NT2/D1 (cell line): Measurements from ENCODE around the gene GPR135.

Experiments
- DNase-seq: peaks from one replicate; pipeline ENCODE4 v3.0.0-alpha.2; 2011; ENCODE audit warnings: low read depth, low spot score
- H3K27me3 ChIP-seq: 2 replicates; pipeline ENCODE4 v1.6.0; 2011; ENCODE audit warnings: mild to moderate bottlenecking; ENCODE audit not compliant: insufficient read length, insufficient read depth
- H3K36me3 ChIP-seq: 2 replicates; pipeline ENCODE4 v1.6.1; 2011; ENCODE audit warnings: mild to moderate bottlenecking, low read length, mixed read lengths; ENCODE audit not compliant: insufficient read depth, insufficient read length
- H3K4me1 ChIP-seq: 2 replicates; pipeline ENCODE4 v1.5.1; 2011; ENCODE audit not compliant: insufficient read depth, insufficient read length
- H3K4me3 ChIP-seq: 2 replicates; pipeline ENCODE4 v1.5.1; 2011; ENCODE audit warnings: low read depth; ENCODE audit not compliant: insufficient read length
- H3K9ac ChIP-seq: 2 replicates; pipeline ENCODE4 v1.6.0; 2011; ENCODE audit warnings: low read depth; ENCODE audit not compliant: insufficient read length
- H3K9me3 ChIP-seq: 2 replicates; pipeline ENCODE4 v1.5.1; 2011; ENCODE audit warnings: mild to moderate bottlenecking, low read length; ENCODE audit not compliant: insufficient read depth
- SUZ12 ChIP-seq: IDR thresholded peaks from 2 replicates; pipeline ENCODE4 v1.6.1; 2011; ENCODE audit not compliant: insufficient read length, insufficient read depth; ENCODE audit errors: extremely low read depth
- YY1 ChIP-seq: IDR thresholded peaks from 2 replicates; pipeline ENCODE4 v1.6.1; 2011; ENCODE audit not compliant: insufficient read length, insufficient read depth
- ZNF274 ChIP-seq: IDR thresholded peaks from 2 replicates; pipeline ENCODE4 v1.6.1; 2011; ENCODE audit warnings: mild to moderate bottlenecking, low read depth, low read length

The GPR135 gene

GRCh38 chr14:59482541-59483331 lies 17.6 kb upstream of the GPR135 start:
- no peak for TF ChIP-seq YY1
- peaks cover 46% of the 10 kb centered on the region for H3K36me3 ChIP-seq
- DNase-seq, result no peak

GRCh38 chr14:59481871-59482540 lies 16.8 kb upstream of the GPR135 start:
- H3K27me3 ChIP-seq, result no peaks in the 10 kb centered on the region
- H3K4me3 ChIP-seq, result peak overlapping the region; percentile 79
- peaks cover 45% of the 10 kb centered on the region for H3K36me3 ChIP-seq
- H3K9ac ChIP-seq, result no peak overlapping the region
- no peak for DNase-seq
- TF ChIP-seq SUZ12 (no peak), YY1 (no peak), ZNF274 (no peak)
- peaks cover 5% of the 10 kb centered on the region for H3K4me1 ChIP-seq
- H3K9me3 ChIP-seq, result no peaks in the 10 kb centered on the region

More at GRCh38 chr14:59482541-59483331, 17.6 kb upstream of the GPR135 start:
- peak overlapping the region; percentile 91 for H3K9ac ChIP-seq
- no peaks in the 10 kb centered on the region for H3K27me3 ChIP-seq
- H3K4me1 ChIP-seq, result peaks cover 5% of the 10 kb centered on the region
- no peaks in the 10 kb centered on the region for H3K9me3 ChIP-seq
- H3K4me3 ChIP-seq, result peak overlapping the region; percentile 79

- H3K36me3 ChIP-seq, result peaks cover 50% of the 10 kb centered on the region
- TF ChIP-seq ZNF274 (no peak), SUZ12 (no peak), YY1 (no peak)
- no peaks in the 10 kb centered on the region for H3K9me3 ChIP-seq
- no peak overlapping the region for H3K4me3 ChIP-seq
- no peaks in the 10 kb centered on the region for H3K27me3 ChIP-seq
- DNase-seq, result no peak
- H3K9ac ChIP-seq, result no peak overlapping the region
- peaks cover 5% of the 10 kb centered on the region for H3K4me1 ChIP-seq
Measured at GRCh38 chr14:59481407-59481806, 16.2 kb upstream of the GPR135 start.

GRCh38 chr14:59480166-59480565 lies 15.0 kb upstream of the GPR135 start:
- H3K9me3 ChIP-seq, result no peaks in the 10 kb centered on the region
- peaks cover 62% of the 10 kb centered on the region for H3K36me3 ChIP-seq
- TF ChIP-seq ZNF274 (no peak), SUZ12 (no peak), YY1 (no peak)
- H3K9ac ChIP-seq, result no peak overlapping the region
- no peaks in the 10 kb centered on the region for H3K27me3 ChIP-seq
- H3K4me3 ChIP-seq, result no peak overlapping the region
- no peak for DNase-seq
- H3K4me1 ChIP-seq, result peaks cover 5% of the 10 kb centered on the region

GRCh38 chr14:59478540-59478939 lies 13.4 kb upstream of the GPR135 start:
- TF ChIP-seq ZNF274, result no peak
- Histone ChIP-seq H3K9me3 (no peaks in the 10 kb centered on the region), H3K27me3 (no peaks in the 10 kb centered on the region), H3K4me3 (no peak overlapping the region), H3K9ac (no peak overlapping the region), H3K4me1 (peaks cover 5% of the 10 kb centered on the region), H3K36me3 (peaks cover 74% of the 10 kb centered on the region)
- DNase-seq, result no peak

- no peaks in the 10 kb centered on the region for H3K9me3 ChIP-seq
- TF ChIP-seq ZNF274 (no peak), YY1 (no peak), SUZ12 (no peak)
Measured at GRCh38 chr14:59475709-59476108, 10.5 kb upstream of the GPR135 start.

GRCh38 chr14:59474172-59474571 lies 9.0 kb upstream of the GPR135 start:
- Histone ChIP-seq H3K36me3 (peaks cover 73% of the 10 kb centered on the region), H3K27me3 (no peaks in the 10 kb centered on the region)

More at GRCh38 chr14:59475709-59476108, 10.5 kb upstream of the GPR135 start:
- no peak overlapping the region for H3K4me3 ChIP-seq
- peaks cover 2% of the 10 kb centered on the region for H3K4me1 ChIP-seq
- peaks cover 78% of the 10 kb centered on the region for H3K36me3 ChIP-seq
- no peak for DNase-seq
- H3K9ac ChIP-seq, result no peak overlapping the region
- no peaks in the 10 kb centered on the region for H3K27me3 ChIP-seq

More at GRCh38 chr14:59474172-59474571, 9.0 kb upstream of the GPR135 start:
- no peak for TF ChIP-seq YY1
- no peak for TF ChIP-seq SUZ12
- no peak for TF ChIP-seq ZNF274
- Histone ChIP-seq H3K9me3 (no peaks in the 10 kb centered on the region), H3K4me1 (no peaks in the 10 kb centered on the region), H3K4me3 (no peak overlapping the region), H3K9ac (no peak overlapping the region)
- no peak for DNase-seq
